ENCODE data around the gene DENND1A.

The DENND1A gene

GRCh38 chr9:123395276-123395688 is 534.6 kb downstream of the DENND1A start:
- no peak overlapping the region for H3K4me3 ChIP-seq (ENCODE audit: low read depth, low read length)
- H3K9me3 ChIP-seq (ENCODE audit: control insufficient read depth, low read length): no peaks in the 10 kb centered on the region
- no peak for TF ChIP-seq CTCF (IDR thresholded peaks at IDR 0.05)
- H3K4me2 ChIP-seq (ENCODE audit: low read length): no peak overlapping the region
- H3K9ac ChIP-seq: no peak overlapping the region
- no peaks in the 10 kb centered on the region for H3K36me3 ChIP-seq (ENCODE audit: control insufficient read depth, insufficient read depth, low read length)
- H3K4me1 ChIP-seq: no peaks in the 10 kb centered on the region
- no peaks in the 10 kb centered on the region for H3K79me2 ChIP-seq
- no peak overlapping the region for H2AFZ ChIP-seq
- no peaks in the 10 kb centered on the region for H3K27me3 ChIP-seq (ENCODE audit: control insufficient read depth, insufficient read depth, low read length)
- H3K27ac ChIP-seq: no peak overlapping the region

DNA sequence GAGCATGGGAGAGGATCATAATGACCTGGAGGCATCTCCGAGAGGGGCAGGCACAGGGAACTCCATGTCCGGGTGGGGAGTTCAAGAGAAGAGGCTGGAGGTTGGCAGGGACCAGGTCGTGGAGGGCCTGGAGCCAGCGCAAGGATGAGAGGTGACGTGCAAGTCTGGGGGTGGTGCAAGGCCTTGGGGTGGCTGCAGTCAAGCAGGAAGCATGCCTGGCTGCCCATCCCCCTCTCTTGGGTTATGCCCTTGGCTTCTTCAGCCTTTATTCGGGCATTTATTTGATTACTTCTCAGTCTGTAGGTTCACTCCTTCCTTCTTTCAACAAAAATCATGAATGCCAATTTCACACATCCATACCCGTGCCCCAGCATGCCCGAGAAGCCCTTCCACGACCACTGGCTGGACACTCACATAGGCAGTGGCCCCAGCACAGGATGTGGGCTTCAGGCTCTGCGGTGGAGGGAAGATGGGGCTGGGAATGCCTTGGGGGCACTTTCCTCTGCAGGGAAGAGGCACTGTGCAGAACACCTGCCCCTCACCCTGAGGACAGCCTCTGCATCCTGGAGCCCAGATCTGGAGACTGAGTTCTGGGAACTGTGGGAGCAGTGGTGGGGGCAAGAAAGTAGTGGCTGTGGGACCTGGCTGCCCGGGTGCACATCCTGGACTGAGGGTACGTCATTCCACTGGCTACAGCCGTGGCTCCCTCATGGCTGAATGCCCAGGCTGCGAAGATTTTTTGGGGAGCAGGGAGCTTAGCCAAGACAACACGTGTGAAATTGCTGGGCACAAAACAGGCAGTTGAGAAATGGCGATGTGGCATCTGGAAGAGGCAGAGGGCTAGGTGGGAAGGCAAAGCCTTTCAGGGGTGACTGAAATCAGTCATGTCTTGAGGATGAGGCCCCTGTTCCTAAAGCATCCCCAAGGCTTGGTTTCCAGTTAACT is 535.4 kb downstream of the DENND1A start:
- H3K9me3 ChIP-seq (ENCODE audit: control insufficient read depth, low read length): no peaks in the 10 kb centered on the region
- no peak for TF ChIP-seq CTCF (IDR thresholded peaks at IDR 0.05)
- H3K79me2 ChIP-seq: no peaks in the 10 kb centered on the region
- no peak overlapping the region for H3K9ac ChIP-seq
- H3K27ac ChIP-seq: no peak overlapping the region
- no peak overlapping the region for H3K4me3 ChIP-seq (ENCODE audit: low read depth, low read length)
- no peaks in the 10 kb centered on the region for H3K4me1 ChIP-seq
- no peak overlapping the region for H3K4me2 ChIP-seq (ENCODE audit: low read length)
- no peak overlapping the region for H2AFZ ChIP-seq
- H3K27me3 ChIP-seq (ENCODE audit: control insufficient read depth, insufficient read depth, low read length): no peaks in the 10 kb centered on the region
- no peaks in the 10 kb centered on the region for H3K36me3 ChIP-seq (ENCODE audit: control insufficient read depth, insufficient read depth, low read length)

GRCh38 chr9:123392802-123393201 is 537.1 kb downstream of the DENND1A start:
- Histone ChIP-seq H3K36me3 (ENCODE audit: control insufficient read depth, insufficient read depth, low read length) (no peaks in the 10 kb centered on the region), H3K79me2 (no peaks in the 10 kb centered on the region), H3K27ac (no peak overlapping the region), H3K9ac (no peak overlapping the region), H2AFZ (no peak overlapping the region), H3K27me3 (ENCODE audit: control insufficient read depth, insufficient read depth, low read length) (no peaks in the 10 kb centered on the region), H3K4me3 (ENCODE audit: low read depth, low read length) (no peak overlapping the region), H3K4me1 (no peaks in the 10 kb centered on the region), H3K4me2 (ENCODE audit: low read length) (no peak overlapping the region), H3K9me3 (ENCODE audit: control insufficient read depth, low read length) (no peaks in the 10 kb centered on the region)
- no peak for TF ChIP-seq CTCF (IDR thresholded peaks at IDR 0.05)

GRCh38 chr9:123391946-123392345 is 538.0 kb downstream of the DENND1A start:
- no peak for TF ChIP-seq CTCF (IDR thresholded peaks at IDR 0.05)

DNA sequence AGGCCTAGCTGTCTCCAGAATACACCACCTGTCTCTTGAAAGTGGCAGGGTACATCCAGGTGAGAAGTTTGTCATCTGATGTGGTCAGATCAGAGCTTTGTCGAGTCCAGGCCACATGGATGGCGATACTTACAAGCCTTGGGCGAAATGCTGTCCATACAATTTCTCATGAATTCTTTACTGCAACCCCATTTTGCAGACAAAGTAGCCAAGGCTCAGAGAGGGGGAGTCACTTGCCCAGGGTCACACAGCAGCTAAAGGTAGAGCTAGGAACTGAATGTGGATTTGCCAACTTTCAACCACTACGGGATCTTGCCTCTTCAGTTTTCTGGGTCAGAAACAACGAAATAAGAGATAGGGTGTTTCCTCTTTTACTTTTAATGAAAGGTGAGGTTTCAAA is 538.7 kb downstream of the DENND1A start:
- H2AFZ ChIP-seq: no peak overlapping the region
- H3K79me2 ChIP-seq: no peaks in the 10 kb centered on the region
- H3K36me3 ChIP-seq (ENCODE audit: control insufficient read depth, insufficient read depth, low read length): no peaks in the 10 kb centered on the region
- H3K27me3 ChIP-seq (ENCODE audit: control insufficient read depth, insufficient read depth, low read length): no peaks in the 10 kb centered on the region
- no peaks in the 10 kb centered on the region for H3K9me3 ChIP-seq (ENCODE audit: control insufficient read depth, low read length)
- no peak overlapping the region for H3K4me2 ChIP-seq (ENCODE audit: low read length)
- no peak overlapping the region for H3K9ac ChIP-seq
- no peak overlapping the region for H3K27ac ChIP-seq
- no peaks in the 10 kb centered on the region for H3K4me1 ChIP-seq
- no peak overlapping the region for H3K4me3 ChIP-seq (ENCODE audit: low read depth, low read length)
- no peak for TF ChIP-seq CTCF (IDR thresholded peaks at IDR 0.05)

More at GRCh38 chr9:123391946-123392345, 538.0 kb downstream of the DENND1A start:
- Histone ChIP-seq H3K4me2 (ENCODE audit: low read length) (no peak overlapping the region), H2AFZ (no peak overlapping the region), H3K9me3 (ENCODE audit: control insufficient read depth, low read length) (no peaks in the 10 kb centered on the region), H3K27ac (no peak overlapping the region), H3K4me3 (ENCODE audit: low read depth, low read length) (no peak overlapping the region), H3K9ac (no peak overlapping the region), H3K79me2 (no peaks in the 10 kb centered on the region), H3K4me1 (no peaks in the 10 kb centered on the region), H3K36me3 (ENCODE audit: control insufficient read depth, insufficient read depth, low read length) (no peaks in the 10 kb centered on the region), H3K27me3 (ENCODE audit: control insufficient read depth, insufficient read depth, low read length) (no peaks in the 10 kb centered on the region)
